ENCODE data around the gene USP22. TPM values are rescaled to one million over a fixed set of nuclear protein-coding genes. Genes with fewer than 3 reads are reported as not detected.

The USP22 gene
- total and polyA plus RNA-seq, 10 of the 15 experiments (the other 5 are each of a cell fraction or from before 2014, with no cell fraction given): 10.8 to 218 (median 98.8) TPM

DNA sequence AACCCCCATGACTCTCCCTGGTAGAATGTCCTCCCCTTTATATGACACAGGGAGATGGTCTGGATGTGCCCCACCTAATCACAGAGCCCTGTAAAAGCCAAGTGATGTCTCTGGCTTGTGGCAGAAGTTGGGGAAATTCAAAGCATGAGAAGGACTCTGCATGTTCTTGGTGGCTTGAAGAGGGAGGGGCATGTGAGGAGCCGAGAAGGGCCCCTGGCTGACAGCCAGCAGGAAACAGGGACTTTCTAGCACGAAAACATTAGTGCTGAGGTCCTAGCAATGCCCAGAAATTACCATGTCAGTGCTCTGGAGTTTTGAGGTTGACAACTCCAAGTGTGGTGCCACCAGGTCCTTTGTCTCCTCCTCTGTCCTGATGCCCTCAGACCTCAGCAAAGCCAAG lies 75.9 kb downstream of the USP22 start:
- DNase-seq (ENCODE audit: low read depth, low spot score): no peak
- in situ Hi-C loops (cut with MboI) (loop anchor here (25.0 kb wide), 1 partner anchor 520 kb away; no protein-coding TSS in a partner anchor), intact Hi-C loops (cut with micrococcal nuclease; ENCODE audit: unreplicated experiment) (no loop called here)
- H3K9me3 ChIP-seq (replicated peaks; ENCODE audit: control insufficient read depth, insufficient read depth, low read length): no peaks in the 10 kb centered on the region
- no peaks in the 10 kb centered on the region for H3K79me2 ChIP-seq (ENCODE audit: control insufficient read depth, insufficient read depth, low read length)
- POLR2A ChIA-PET: no interaction called here
- no peak overlapping the region for H3K4me2 ChIP-seq (ENCODE audit: control insufficient read depth, insufficient read depth)
- peak; percentile 54 for ATAC-seq
- RAD21 ChIA-PET (ENCODE audit: unreplicated experiment): no interaction called here
- no peaks in the 10 kb centered on the region; a peak in 1 of 4 replicates for H3K27me3 ChIP-seq (replicated peaks in 1 of 2; ENCODE audit: control insufficient read depth in 2 of 2, insufficient read depth in 2 of 2, low read length in 1 of 2)
- no peak overlapping the region for H3K4me3 ChIP-seq
- SMC1A ChIA-PET (ENCODE audit: uncharacterized antibody, unreplicated experiment): no interaction called here
- BruUV-seq (replicated peaks): no TSS peak
- H3K27ac ChIP-seq (ENCODE audit: control insufficient read depth, insufficient read depth): no peak overlapping the region
- CTCF ChIA-PET: no interaction called here
- FAIRE-seq: peak; percentile 61
- no peak overlapping the region for H3K9ac ChIP-seq (ENCODE audit: control insufficient read depth, insufficient read depth, low read length)
- no peaks in the 10 kb centered on the region for H4K20me1 ChIP-seq (ENCODE audit: control insufficient read depth, insufficient read depth)
- TF ChIP-seq ZBED1 (IDR thresholded peaks at IDR 0.05; ENCODE audit: borderline replicate concordance): no peak
- TF ChIP-seq, protein P1, sequence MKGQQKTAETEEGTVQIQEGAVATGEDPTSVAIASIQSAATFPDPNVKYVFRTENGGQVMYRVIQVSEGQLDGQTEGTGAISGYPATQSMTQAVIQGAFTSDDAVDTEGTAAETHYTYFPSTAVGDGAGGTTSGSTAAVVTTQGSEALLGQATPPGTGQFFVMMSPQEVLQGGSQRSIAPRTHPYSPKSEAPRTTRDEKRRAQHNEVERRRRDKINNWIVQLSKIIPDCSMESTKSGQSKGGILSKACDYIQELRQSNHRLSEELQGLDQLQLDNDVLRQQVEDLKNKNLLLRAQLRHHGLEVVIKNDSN (IDR thresholded peaks at IDR 0.05; ENCODE audit: borderline replicate concordance, extremely low read length, insufficient read depth, low read depth, low read length): no peak
- no peak for TF ChIP-seq BRCA1 (IDR thresholded peaks at IDR 0.05; ENCODE audit: low read depth, low read length)
- no peak for TF ChIP-seq SPI1 (IDR thresholded peaks at IDR 0.05; ENCODE audit: borderline replicate concordance, insufficient read depth, low read depth, low read length)
- TF ChIP-seq BACH1 (IDR thresholded peaks at IDR 0.05; ENCODE audit: borderline replicate concordance): no peak
- no peak for TF ChIP-seq ZNF24 (IDR thresholded peaks at IDR 0.05)
- no peak for TF ChIP-seq MYB (IDR thresholded peaks at IDR 0.05; ENCODE audit: borderline replicate concordance, low read depth, low read length)
- TF ChIP-seq SMARCA5 (IDR thresholded peaks at IDR 0.05): no peak
- TF ChIP-seq POU2F2 (IDR thresholded peaks at IDR 0.05; ENCODE audit: borderline replicate concordance, low read depth, low read length): no peak
- no peak for TF ChIP-seq PAX8 (IDR thresholded peaks at IDR 0.05)
- TF ChIP-seq NR2C2 (IDR thresholded peaks at IDR 0.05; ENCODE audit: borderline replicate concordance, control insufficient read depth, insufficient read length, low read depth): no peak
- 0% methylated on average over 2 of the region's 2 CpGs for WGBS (ENCODE audit: insufficient coverage, insufficient replicate concordance, low lambda C conversion rate, missing lambda C conversion rate)
- peaks cover 23% of the 10 kb centered on the region for H3K4me1 ChIP-seq (ENCODE audit: control insufficient read depth, insufficient read depth, low read length)
- no peaks in the 10 kb centered on the region for H3K36me3 ChIP-seq (ENCODE audit: control insufficient read depth in 2 of 2, insufficient read depth in 2 of 2, low read length in 1 of 2)
- H2AFZ ChIP-seq (ENCODE audit: control insufficient read depth, low read depth, low read length): no peak overlapping the region; the same call in 1 of the 2 replicates
